Smooth muscle cell (in vitro differentiated cells): ENCODE measurements around the gene ABCC1. TPM values are rescaled to one million over a fixed set of nuclear protein-coding genes. Genes with fewer than 3 reads are reported as not detected.

Experiments
- DNase-seq: peaks from one replicate; lab custom pipeline; 2025; ENCODE audit not compliant: unreplicated experiment; lab: John Stamatoyannopoulos, UW
- H2AFZ ChIP-seq: fragments of 200-600 bp; sonication (generic); 2 replicates; pipeline ENCODE4 v1.6.0; 2016; ENCODE audit warnings: antibody characterized with exemption, low read depth, mild to moderate bottlenecking
- H3F3A ChIP-seq: fragments of 200-600 bp; sonication (generic); 2 replicates; pipeline ENCODE4 v1.6.0; 2017; ENCODE audit warnings: antibody characterized with exemption, low read depth
- H3K27ac ChIP-seq: fragments of 200-600 bp; sonication (generic); 2 replicates; pipeline ENCODE4 v1.5.1; 2016; ENCODE audit warnings: low read depth, mild to moderate bottlenecking
- H3K27me3 ChIP-seq: fragments of 200-600 bp; sonication (generic); 2 replicates; pipeline ENCODE4 v1.6.1; 2016; ENCODE audit warnings: low read depth, mild to moderate bottlenecking
- H3K36me3 ChIP-seq: fragments of 200-600 bp; sonication (generic); 2 replicates; pipeline ENCODE4 v1.5.1; 2016; ENCODE audit warnings: low read depth
- H3K4me1 ChIP-seq: fragments of 200-600 bp; sonication (generic); 2 replicates; pipeline ENCODE4 v1.5.1; 2016; ENCODE audit warnings: low read depth
- H3K4me2 ChIP-seq: fragments of 200-600 bp; sonication (generic); 2 replicates; pipeline ENCODE4 v1.6.0; 2016; ENCODE audit warnings: mild to moderate bottlenecking
- H3K4me3 ChIP-seq: fragments of 200-600 bp; sonication (generic); 2 replicates; pipeline ENCODE4 v1.5.1; 2016; ENCODE audit warnings: mild to moderate bottlenecking
- H3K79me2 ChIP-seq: fragments of 200-600 bp; sonication (generic); 2 replicates; pipeline ENCODE4 v1.6.0; 2016; ENCODE audit warnings: low read depth, mild to moderate bottlenecking
- H3K9ac ChIP-seq: fragments of 200-600 bp; sonication (generic); 2 replicates; pipeline ENCODE4 v1.6.0; 2016; ENCODE audit warnings: low read depth
- H3K9me3 ChIP-seq: fragments of 200-600 bp; sonication (generic); replicated peaks from 2 replicates; pipeline ENCODE4 v1.5.1; 2016; ENCODE audit warnings: low read depth
- H4K20me1 ChIP-seq: fragments of 200-600 bp; sonication (generic); 2 replicates; pipeline ENCODE4 v1.6.0; 2016; ENCODE audit warnings: low read depth
- CTCF ChIP-seq: fragments of 200-600 bp; sonication (generic); IDR thresholded peaks from 2 replicates; pipeline ENCODE4 v1.5.1; 2017; ENCODE audit warnings: borderline replicate concordance, mild to moderate bottlenecking, antibody characterized with exemption; ENCODE audit not compliant: insufficient read depth, poor library complexity, severe bottlenecking
- WGBS: methylation state at CpG from one replicate; pipeline ENCODE4 v1.1.7; 2016; ENCODE audit warnings: low lambda C conversion rate; 5-methylcytosine and 5-hydroxymethylcytosine counted together
- polyA plus RNA-seq: library from polyadenylated mRNA; unstranded; fragments of >200 nt; fragmentation: Nextera tagmentation; extraction: Ambion mirVana; gene quantifications from 2 replicates; pipeline ENCODE4 v1.2.1, GENCODE V29; 2016
- total RNA-seq: library from RNA; depleted of rRNA; stranded (reverse); fragments of >200 nt; gene quantifications from 2 replicates; pipeline ENCODE4 v1.2.3, GENCODE V29; 2014

The ABCC1 gene
- total and polyA plus RNA-seq, 2 experiments from 2014 or later: 10.2 to 22.7 TPM

DNA sequence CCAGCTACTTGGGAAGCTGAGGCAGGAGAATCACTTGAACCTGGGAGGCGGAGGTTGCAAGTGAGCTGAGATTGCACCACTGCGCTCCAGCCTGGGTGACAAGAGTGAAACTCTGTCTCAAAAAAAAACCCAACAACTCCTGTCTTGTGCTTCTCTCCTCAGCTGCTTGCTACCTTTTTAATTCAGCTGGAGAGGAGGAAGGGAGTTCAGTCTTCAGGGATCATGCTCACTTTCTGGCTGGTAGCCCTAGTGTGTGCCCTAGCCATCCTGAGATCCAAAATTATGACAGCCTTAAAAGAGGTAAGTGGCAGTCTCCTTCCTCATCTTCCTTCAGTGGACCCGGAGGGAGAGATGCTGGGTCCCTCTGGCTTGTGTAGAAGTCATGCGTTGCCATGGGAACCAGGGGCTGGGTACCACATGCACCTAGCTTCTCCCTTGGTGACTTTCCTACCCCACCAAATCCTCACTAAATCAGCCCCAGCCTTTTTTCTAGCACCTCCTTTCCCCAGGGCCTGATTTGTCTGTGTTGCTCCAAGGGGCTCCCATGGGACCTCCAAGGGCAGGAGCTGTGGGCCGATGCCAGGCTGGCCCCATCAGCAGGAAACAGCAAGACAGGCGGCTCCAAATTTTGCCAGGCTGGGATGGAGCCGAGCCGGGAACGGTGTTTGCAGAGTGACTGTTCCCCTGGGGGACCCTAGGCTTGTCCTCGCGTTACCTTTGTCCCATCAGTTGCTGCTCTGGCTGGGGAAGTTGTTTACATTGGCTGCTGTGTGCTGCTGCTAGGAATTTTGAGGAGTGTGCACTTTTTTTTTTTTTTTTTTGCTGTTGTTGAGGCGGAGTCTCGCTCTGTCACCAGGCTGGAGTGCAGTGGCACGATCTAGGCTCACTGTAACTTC is 65.2 kb downstream of the ABCC1 start:
- no peak overlapping the region for H3K4me2 ChIP-seq
- H4K20me1 ChIP-seq: no peaks in the 10 kb centered on the region
- no peak for DNase-seq
- H3K9ac ChIP-seq: no peak overlapping the region
- H3K4me3 ChIP-seq: no peak overlapping the region
- no peaks in the 10 kb centered on the region for H3K79me2 ChIP-seq
- no peaks in the 10 kb centered on the region for H3K9me3 ChIP-seq
- H3F3A ChIP-seq: no peaks in the 10 kb centered on the region
- H3K4me1 ChIP-seq: no peaks in the 10 kb centered on the region
- no peak for TF ChIP-seq CTCF
- 93% methylated on average over 14 of the region's 14 CpGs for WGBS
- no peak overlapping the region for H2AFZ ChIP-seq
- no peak overlapping the region for H3K27ac ChIP-seq
- H3K36me3 ChIP-seq: no peaks in the 10 kb centered on the region
- no peaks in the 10 kb centered on the region for H3K27me3 ChIP-seq

- Histone ChIP-seq H3K9me3 (no peaks in the 10 kb centered on the region), H3K27me3 (no peaks in the 10 kb centered on the region), H3K79me2 (no peaks in the 10 kb centered on the region), H2AFZ (no peak overlapping the region), H3K4me3 (no peak overlapping the region), H3K4me1 (no peaks in the 10 kb centered on the region), H3F3A (no peaks in the 10 kb centered on the region), H3K4me2 (no peak overlapping the region), H3K27ac (no peak overlapping the region), H4K20me1 (no peaks in the 10 kb centered on the region), H3K9ac (no peak overlapping the region), H3K36me3 (no peaks in the 10 kb centered on the region)
- over 99% methylated on average over 8 of the region's 8 CpGs for WGBS
- TF ChIP-seq CTCF: no peak
- no peak for DNase-seq
Observed at GRCh38 chr16:16015849-16016248, 66.4 kb downstream of the ABCC1 start.

- Histone ChIP-seq H4K20me1 (no peaks in the 10 kb centered on the region), H3K27ac (no peak overlapping the region), H3K9ac (no peak overlapping the region), H3K4me2 (no peak overlapping the region), H3K27me3 (no peaks in the 10 kb centered on the region), H3F3A (no peaks in the 10 kb centered on the region), H3K9me3 (no peaks in the 10 kb centered on the region), H3K4me3 (no peak overlapping the region), H2AFZ (no peak overlapping the region), H3K79me2 (no peaks in the 10 kb centered on the region), H3K4me1 (no peaks in the 10 kb centered on the region), H3K36me3 (no peaks in the 10 kb centered on the region)
- no peak for DNase-seq
- TF ChIP-seq CTCF: no peak
- 98% methylated on average over 11 of the region's 11 CpGs for WGBS
Observed at GRCh38 chr16:16016388-16016964, 67.1 kb downstream of the ABCC1 start.

GRCh38 chr16:16017812-16018211 is 68.4 kb downstream of the ABCC1 start:
- H3K79me2 ChIP-seq: no peaks in the 10 kb centered on the region
- H2AFZ ChIP-seq: no peak overlapping the region
- H3K4me3 ChIP-seq: no peak overlapping the region
- no peaks in the 10 kb centered on the region for H3K9me3 ChIP-seq
- H3K36me3 ChIP-seq: no peaks in the 10 kb centered on the region
- no peak overlapping the region for H3K27ac ChIP-seq
- no peak overlapping the region for H3K4me2 ChIP-seq
- H3F3A ChIP-seq: no peaks in the 10 kb centered on the region
- WGBS: 98% methylated on average over 3 of the region's 3 CpGs
- no peak for TF ChIP-seq CTCF
- H3K9ac ChIP-seq: no peak overlapping the region
- H3K4me1 ChIP-seq: no peaks in the 10 kb centered on the region
- no peaks in the 10 kb centered on the region for H3K27me3 ChIP-seq
- DNase-seq: no peak
- H4K20me1 ChIP-seq: no peaks in the 10 kb centered on the region
